PC-3 (cell line): ENCODE results near the gene KCNE2. TPM values are rescaled to one million over a fixed set of nuclear protein-coding genes. Genes with fewer than 3 reads are reported as not detected.
A peak's percentile ranks its signal among the peaks of the same experiment; 100 is the strongest.

ENCODE experiments used
- ATAC-seq: fragments of 200-7000 bp; cut with Tn5 transposase; 2 replicates; pipeline ENCODE4 v1.9.1; 2020; ENCODE audit warnings: mild to moderate bottlenecking, moderate library complexity
- Bru-seq: library from RNA; stranded (reverse); fragments of 400-500 nt; gene quantifications from one replicate; lab custom pipeline; 2021; lab: Mats Ljungman, UMichigan
- BruChase-seq, 2 experiments: library from RNA; stranded (reverse); fragments of 400-500 nt; gene quantifications; one replicate each; lab custom pipeline; 2021; lab: Mats Ljungman, UMichigan
- BruUV-seq: library from RNA; stranded (reverse); fragments of 400-500 nt; replicated peaks from 2 replicates; lab custom pipeline; 2021; lab: Mats Ljungman, UMichigan
- CTCF ChIA-PET: fragments of 300-600 bp; sonication (Branson Sonifier 250); formaldehyde crosslinking; loops from one replicate; lab custom pipeline; 2022; ENCODE audit warnings: antibody characterized with exemption; lab: Charles Lee
- POLR2A ChIA-PET: fragments of 300-600 bp; sonication (Branson Sonifier 250); formaldehyde crosslinking; loops from one replicate; lab custom pipeline; 2022; ENCODE audit warnings: antibody characterized with exemption; ENCODE audit not compliant: unreplicated experiment; lab: Charles Lee
- DNase-seq: peaks from one replicate; pipeline ENCODE4 v3.0.0-alpha.2; 2015
- H2AFZ ChIP-seq: fragments of 300-600 bp; sonication (generic); 2 replicates; pipeline ENCODE4 v1.6.0; 2016; ENCODE audit warnings: antibody characterized with exemption, low read length
- H3F3A ChIP-seq: fragments of 300-600 bp; sonication (generic); one replicate; pipeline ENCODE4 v1.6.0; 2017; ENCODE audit warnings: antibody characterized with exemption, low read length, control low read depth, mild to moderate bottlenecking; ENCODE audit not compliant: unreplicated experiment
- H3K27ac ChIP-seq: fragments of 300-600 bp; sonication (generic); 2 replicates; pipeline ENCODE4 v1.5.1; 2016; ENCODE audit warnings: mild to moderate bottlenecking, low read length
- H3K27me3 ChIP-seq: fragments of 300-600 bp; sonication (generic); 2 replicates; pipeline ENCODE4 v1.6.1; 2016; ENCODE audit warnings: low read length, mixed read lengths
- H3K36me3 ChIP-seq: fragments of 300-600 bp; sonication (generic); 2 replicates; pipeline ENCODE4 v1.6.1; 2016; ENCODE audit warnings: low read depth, mixed run types, low read length, mixed read lengths
- H3K4me1 ChIP-seq: fragments of 300-600 bp; sonication (generic); 2 replicates; pipeline ENCODE4 v1.5.1; 2016; ENCODE audit warnings: low read length; ENCODE audit not compliant: insufficient read depth
- H3K4me2 ChIP-seq: fragments of 300-600 bp; sonication (generic); 2 replicates; pipeline ENCODE4 v1.6.0; 2016; ENCODE audit warnings: low read length
- H3K4me3 ChIP-seq: fragments of 300-600 bp; sonication (generic); 2 replicates; pipeline ENCODE4 v1.5.1; 2016; ENCODE audit warnings: mild to moderate bottlenecking, low read length, mixed read lengths
- H3K79me2 ChIP-seq: fragments of 300-600 bp; sonication (generic); 2 replicates; pipeline ENCODE4 v1.6.1; 2017; ENCODE audit warnings: low read length, mixed read lengths
- H3K9ac ChIP-seq: fragments of 300-600 bp; sonication (generic); 2 replicates; pipeline ENCODE4 v1.6.0; 2016; ENCODE audit warnings: mild to moderate bottlenecking, low read length
- H3K9me2 ChIP-seq: fragments of 300-600 bp; sonication (generic); replicated peaks from 2 replicates; pipeline ENCODE4 v1.6.1; 2016; ENCODE audit warnings: mixed run types, low read length, mixed read lengths
- H3K9me3 ChIP-seq: fragments of 300-600 bp; sonication (generic); 2 replicates; pipeline ENCODE4 v1.6.1; 2016; ENCODE audit warnings: low read length, mixed read lengths
- H4K20me1 ChIP-seq: fragments of 300-600 bp; sonication (generic); 2 replicates; pipeline ENCODE4 v1.6.1; 2016; ENCODE audit warnings: low read length, mixed read lengths
- CTCF ChIP-seq: fragments of 300-600 bp; sonication (generic); conservative IDR thresholded peaks from 2 replicates; pipeline ENCODE4 v1.5.1; 2017; ENCODE audit warnings: antibody characterized with exemption, low read depth, mild to moderate bottlenecking, low read length
- EZH2 ChIP-seq: fragments of 300-600 bp; sonication (generic); IDR thresholded peaks from one replicate; pipeline ENCODE4 v1.6.1; 2017; ENCODE audit warnings: antibody characterized with exemption, mild to moderate bottlenecking, low read length; ENCODE audit not compliant: unreplicated experiment
- EZH2phosphoT487 ChIP-seq: fragments of 300-600 bp; sonication (generic); IDR thresholded peaks from 2 replicates; pipeline ENCODE4 v1.6.1; 2018; ENCODE audit warnings: mild to moderate bottlenecking, antibody characterized with exemption, low read length, borderline replicate concordance
- intact Hi-C: fragments of 100-400 bp; cut with micrococcal nuclease; formaldehyde crosslinking; loops from 2 replicates; pipeline ENCODE4 v1.9.0; 2023
- long read RNA-seq: library from polyadenylated mRNA; unstranded; transcript quantifications from one replicate; pipeline ENCODE4 v2.0.0, GENCODE V29; 2021; ENCODE audit not compliant: unreplicated experiment
- total RNA-seq: library from RNA; depleted of rRNA; stranded (reverse); fragments of >200 nt; gene quantifications from 2 replicates; pipeline ENCODE4 v1.2.3, GENCODE V29; 2014; rRNA removed

Gene KCNE2
- total RNA-seq: not detected in 2 replicates
- percentile 20 among the genes with signal in this experiment for Bru-seq, nascent RNA
- percentile 27 among the genes with signal in this experiment for BruChase-seq, experiment 1, labeled RNA remaining after a 6-hour chase
- percentile 22 among the genes with signal in this experiment for BruChase-seq, experiment 2, labeled RNA remaining after a 2-hour chase
- long read RNA-seq: 0 reads

- no peak within 1 kb of the TSS for H3K4me2 ChIP-seq
- H3K9me2 ChIP-seq: no peaks in the 10 kb centered on the region
- TF ChIP-seq CTCF: no peak
- TF ChIP-seq EZH2phosphoT487: no peak
- TF ChIP-seq EZH2: no peak
- no peaks in the 10 kb centered on the region for H3F3A ChIP-seq
- H3K4me3 ChIP-seq: no peak within 1 kb of the TSS
- H3K79me2 ChIP-seq: no peaks in the 10 kb centered on the region
- H3K36me3 ChIP-seq: no peaks in the 10 kb centered on the region
- H4K20me1 ChIP-seq: no peaks in the 10 kb centered on the region
- ChIA-PET CTCF (no interaction called here), POLR2A (no interaction called here)
- H3K9me3 ChIP-seq: no peaks in the 10 kb centered on the region
- ATAC-seq (no peak), DNase-seq (no peak)
- no peak within 1 kb of the TSS for H3K9ac ChIP-seq
- no peak within 1 kb of the TSS for H2AFZ ChIP-seq
- no peaks in the 10 kb centered on the region for H3K27me3 ChIP-seq
- H3K4me1 ChIP-seq: no peaks in the 10 kb centered on the region
- intact Hi-C loops: no loop called here
- BruUV-seq: no TSS peak
- H3K27ac ChIP-seq: no peak within 1 kb of the TSS
Observed at GRCh38 chr21:34363733-34364132, at the start of gene KCNE2. TSS of gene KCNE2 (plus strand) at chr21:34364006. CDS start at chr21:34370479, 6,473 bp downstream.

- Histone ChIP-seq H4K20me1 (no peaks in the 10 kb centered on the region), H3K9me3 (no peaks in the 10 kb centered on the region), H3F3A (no peaks in the 10 kb centered on the region), H3K4me1 (no peaks in the 10 kb centered on the region), H3K27me3 (peaks cover 80% of the 10 kb centered on the region), H3K4me3 (no peak overlapping the region), H2AFZ (no peak overlapping the region), H3K4me2 (no peak overlapping the region), H3K27ac (no peak overlapping the region), H3K9ac (no peak overlapping the region), H3K9me2 (no peaks in the 10 kb centered on the region), H3K36me3 (no peaks in the 10 kb centered on the region), H3K79me2 (no peaks in the 10 kb centered on the region)
- no TSS peak for BruUV-seq
- no peak for TF ChIP-seq EZH2phosphoT487
- TF ChIP-seq EZH2: no peak
- TF ChIP-seq CTCF: no peak
- DNase-seq: no peak
- intact Hi-C loops: no loop called here
- no peak for ATAC-seq
- CTCF ChIA-PET: no interaction called here
- POLR2A ChIA-PET: no interaction called here
Observed at GRCh38 chr21:34319585-34319984, 44.2 kb upstream of the KCNE2 start.

- H3K4me2 ChIP-seq: no peak overlapping the region
- H3K9me3 ChIP-seq: no peaks in the 10 kb centered on the region
- TF ChIP-seq EZH2 (no peak), CTCF (no peak), EZH2phosphoT487 (no peak)
- no TSS peak for BruUV-seq
- no peak overlapping the region for H3K9ac ChIP-seq
- H4K20me1 ChIP-seq: no peaks in the 10 kb centered on the region
- CTCF ChIA-PET: no interaction called here
- intact Hi-C loops: no loop called here
- ATAC-seq (no peak), DNase-seq (no peak)
- no peak overlapping the region for H3K4me3 ChIP-seq
- no peak overlapping the region for H2AFZ ChIP-seq
- H3K27me3 ChIP-seq: peaks cover 82% of the 10 kb centered on the region
- no peaks in the 10 kb centered on the region for H3K79me2 ChIP-seq
- H3K36me3 ChIP-seq: no peaks in the 10 kb centered on the region
- H3K4me1 ChIP-seq: no peaks in the 10 kb centered on the region
- H3K27ac ChIP-seq: no peak overlapping the region
- H3F3A ChIP-seq: no peaks in the 10 kb centered on the region
- POLR2A ChIA-PET: no interaction called here
- H3K9me2 ChIP-seq: no peaks in the 10 kb centered on the region
Observed at GRCh38 chr21:34320011-34320410, 43.8 kb upstream of the KCNE2 start.
